Lung (tissue), 12 donors: ENCODE results near the gene NKIRAS1. TPM values are rescaled to one million over a fixed set of nuclear protein-coding genes. Genes with fewer than 3 reads are reported as not detected.

Experiments
- ATAC-seq: fragments of 200-7000 bp; cut with Tn5 transposase; one replicate; pipeline ENCODE4 v1.9.1; 2020; ENCODE audit warnings: moderate number of reproducible peaks; ENCODE audit not compliant: insufficient read depth, low FRiP score
- DNase-seq, 3 donors: peaks; one replicate each; pipeline ENCODE4 v3.0.0-alpha.2; 2013 to 2017
- H3K27ac ChIP-seq, 2 donors: one replicate each; pipeline ENCODE4 v1.5.1; 2013; ENCODE audit warnings: mild to moderate bottlenecking in 2 of 2, moderate library complexity in 2 of 2, control low read depth in 1 of 2, inconsistent platforms in 1 of 2, low read depth in 1 of 2, low read length in 1 of 2
- H3K27me3 ChIP-seq, 3 donors: one replicate each; pipeline ENCODE4 v1.5.1; 2013; ENCODE audit warnings: low read length in 2 of 3; ENCODE audit not compliant: control insufficient read depth in 3 of 3, insufficient read depth in 3 of 3
- H3K36me3 ChIP-seq, 4 donors: one replicate each; pipeline ENCODE4 v1.5.1; 2013; ENCODE audit warnings: low read length in 4 of 4, mild to moderate bottlenecking in 1 of 4, moderate library complexity in 1 of 4; ENCODE audit not compliant: control insufficient read depth in 4 of 4, insufficient read depth in 4 of 4
- H3K4me1 ChIP-seq, 5 donors: one replicate each; pipeline ENCODE4 v1.5.1; 2013; ENCODE audit warnings: low read length in 5 of 5, mild to moderate bottlenecking in 2 of 5, moderate library complexity in 1 of 5; ENCODE audit not compliant: control insufficient read depth in 5 of 5, insufficient read depth in 5 of 5
- H3K4me3 ChIP-seq: one replicate; pipeline ENCODE4 v1.5.1; 2013; ENCODE audit warnings: mild to moderate bottlenecking, control low read depth, moderate library complexity
- H3K9ac ChIP-seq, 2 donors: one replicate each; pipeline ENCODE4 v1.5.1; 2013; ENCODE audit warnings: low read length in 2 of 2, control low read depth in 1 of 2; ENCODE audit not compliant: insufficient read depth in 1 of 2
- H3K9me3 ChIP-seq, 4 donors: one replicate each; pipeline ENCODE4 v1.5.1; 2013; ENCODE audit warnings: low read length in 3 of 4, mild to moderate bottlenecking in 1 of 4, moderate library complexity in 1 of 4; ENCODE audit not compliant: control insufficient read depth in 4 of 4, insufficient read depth in 3 of 4
- WGBS, 2 donors: extraction: QIAGEN DNeasy Blood & Tissue Kit; methylation state at CpG; one replicate each; pipeline ENCODE4 v1.1.7; 2013; 5-methylcytosine and 5-hydroxymethylcytosine counted together
- polyA plus RNA-seq, 2 donors: library from polyadenylated mRNA; stranded (reverse); fragments of 200-250 nt; gene quantifications; one replicate each; pipeline ENCODE4 v1.2.1, GENCODE V29; 2013
- total RNA-seq, 2 donors: library from RNA; depleted of rRNA in 1 of 2; stranded (reverse); fragments of >200 nt in 1 of 2; gene quantifications; one replicate each; pipeline ENCODE4 v1.2.1, GENCODE V29; 2014 to 2021
- TF ChIP-seq, protein P1 (sequence below): IDR thresholded peaks from 2 replicates; pipeline ENCODE4 v1.5.1; 2012; ENCODE audit warnings: mild to moderate bottlenecking; ENCODE audit errors: control extremely low read depth, extremely low read depth
- donor health status: control.
- donor health status: control.
- donor health status: Bipolar disorder and iron deficiency.
- donor health status: healthy.
- donor health status: DM: yes; HTN: yes; CAD: no.

NKIRAS1 gene
- total and polyA plus RNA-seq, 4 donors = 6.7 to 17.1 (median 9.1) TPM

DNA sequence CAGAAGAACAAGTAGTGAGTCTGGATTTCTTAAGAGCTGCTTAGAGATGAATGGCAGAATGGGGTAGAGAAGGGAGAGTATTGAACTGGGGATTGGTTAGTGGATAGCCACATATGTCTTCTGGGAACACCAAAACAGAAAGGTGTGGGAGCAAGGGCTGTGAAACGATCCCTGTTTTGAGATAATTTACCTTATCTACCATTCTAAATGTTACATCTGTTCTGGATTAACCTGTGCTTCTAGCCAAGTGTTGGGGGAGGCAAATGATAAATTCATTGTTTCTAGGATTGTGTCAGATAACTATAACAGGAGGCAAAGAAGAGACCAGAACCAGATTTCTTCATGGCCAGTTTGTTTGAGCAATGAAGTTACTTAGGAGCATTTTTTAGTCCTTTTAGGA is 36.7 kb upstream of the NKIRAS1 start:
- TF ChIP-seq, protein P1, sequence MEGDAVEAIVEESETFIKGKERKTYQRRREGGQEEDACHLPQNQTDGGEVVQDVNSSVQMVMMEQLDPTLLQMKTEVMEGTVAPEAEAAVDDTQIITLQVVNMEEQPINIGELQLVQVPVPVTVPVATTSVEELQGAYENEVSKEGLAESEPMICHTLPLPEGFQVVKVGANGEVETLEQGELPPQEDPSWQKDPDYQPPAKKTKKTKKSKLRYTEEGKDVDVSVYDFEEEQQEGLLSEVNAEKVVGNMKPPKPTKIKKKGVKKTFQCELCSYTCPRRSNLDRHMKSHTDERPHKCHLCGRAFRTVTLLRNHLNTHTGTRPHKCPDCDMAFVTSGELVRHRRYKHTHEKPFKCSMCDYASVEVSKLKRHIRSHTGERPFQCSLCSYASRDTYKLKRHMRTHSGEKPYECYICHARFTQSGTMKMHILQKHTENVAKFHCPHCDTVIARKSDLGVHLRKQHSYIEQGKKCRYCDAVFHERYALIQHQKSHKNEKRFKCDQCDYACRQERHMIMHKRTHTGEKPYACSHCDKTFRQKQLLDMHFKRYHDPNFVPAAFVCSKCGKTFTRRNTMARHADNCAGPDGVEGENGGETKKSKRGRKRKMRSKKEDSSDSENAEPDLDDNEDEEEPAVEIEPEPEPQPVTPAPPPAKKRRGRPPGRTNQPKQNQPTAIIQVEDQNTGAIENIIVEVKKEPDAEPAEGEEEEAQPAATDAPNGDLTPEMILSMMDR = no peak
- no peak for ATAC-seq

DNA sequence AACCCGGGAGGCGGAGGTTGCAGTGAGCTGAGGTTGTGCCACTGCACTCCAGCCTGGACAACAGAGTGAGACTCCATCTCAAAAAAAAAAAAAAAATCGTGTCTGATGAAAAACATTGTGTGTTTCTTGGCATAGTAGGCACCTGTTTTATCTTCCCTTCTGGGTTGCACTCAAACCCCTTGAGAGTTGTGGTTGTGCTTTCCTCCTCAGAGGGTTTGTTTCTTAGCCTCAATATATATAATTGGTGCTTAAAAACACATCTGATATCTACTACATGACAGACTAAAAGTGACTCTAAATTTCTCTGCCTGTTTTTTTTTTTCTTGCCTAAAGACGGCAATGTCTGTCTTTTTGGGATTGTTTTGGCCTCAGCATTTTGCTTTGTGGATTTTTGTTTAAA is 35.9 kb upstream of the NKIRAS1 start:
- H3K4me3 ChIP-seq = no peak overlapping the region
- no peak for ATAC-seq
- 76 to 87% methylated on average over 4 of the region's 4 CpGs for WGBS, 2 donors
- no peaks in the 10 kb centered on the region for H3K27me3 ChIP-seq
- H3K9ac ChIP-seq = no peak overlapping the region
- peaks cover 0 to 9% (median 0%) of the 10 kb centered on the region in 4 donors for H3K36me3 ChIP-seq
- H3K27ac ChIP-seq = no peak overlapping the region
- peaks cover 3 to 57% (median 9%) of the 10 kb centered on the region in 5 donors for H3K4me1 ChIP-seq
- TF ChIP-seq, protein P1 = no peak
- H3K9me3 ChIP-seq = no peaks in the 10 kb centered on the region
- no peak for DNase-seq

More for the DNA sequence above, 36.7 kb upstream of the NKIRAS1 start:
- H3K4me1 ChIP-seq = peaks cover 3 to 48% (median 7%) of the 10 kb centered on the region in 5 donors
- 64 to 84% methylated on average over 1 of the region's 1 CpG for WGBS, 2 donors
- H3K9me3 ChIP-seq = no peaks in the 10 kb centered on the region
- H3K27me3 ChIP-seq = no peaks in the 10 kb centered on the region
- H3K9ac ChIP-seq = no peak overlapping the region
- peak overlapping the region in 1 of 2 donors; percentile 21 for H3K27ac ChIP-seq
- H3K36me3 ChIP-seq = peaks cover 0 to 16% (median under 1%) of the 10 kb centered on the region in 4 donors
- H3K4me3 ChIP-seq = no peak overlapping the region
- DNase-seq = no peak

DNA sequence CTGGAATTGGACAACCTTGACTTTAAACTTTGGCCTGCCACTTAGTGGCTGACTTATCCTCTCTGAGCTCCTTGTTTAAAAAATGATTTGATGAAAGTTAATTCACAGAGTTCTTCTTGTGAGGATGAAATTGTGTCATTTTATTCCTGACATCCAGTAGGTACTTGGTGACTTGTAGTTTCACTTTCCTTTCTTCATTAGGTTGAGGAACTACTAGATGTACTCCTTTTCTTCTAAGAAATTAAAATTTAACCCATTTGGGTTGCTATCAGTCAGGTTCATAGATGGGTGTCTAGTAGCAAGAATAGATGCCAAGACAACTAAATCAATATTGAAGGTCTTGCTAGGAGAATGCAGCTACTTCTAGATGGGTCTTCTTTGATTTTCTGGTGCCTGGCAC is 33.5 kb upstream of the NKIRAS1 start:
- H3K9me3 ChIP-seq = no peaks in the 10 kb centered on the region
- peak overlapping the region in 1 of 2 donors; percentile 61 for H3K27ac ChIP-seq
- H3K27me3 ChIP-seq = no peaks in the 10 kb centered on the region
- H3K4me1 ChIP-seq = peaks cover 0 to 63% (median 18%) of the 10 kb centered on the region in 5 donors
- H3K36me3 ChIP-seq = no peaks in the 10 kb centered on the region
- TF ChIP-seq, protein P1 = no peak
- DNase-seq (no peak), ATAC-seq (no peak)
- peak overlapping the region in 1 of 2 donors; percentile 32 for H3K9ac ChIP-seq
- H3K4me3 ChIP-seq = no peak overlapping the region

DNA sequence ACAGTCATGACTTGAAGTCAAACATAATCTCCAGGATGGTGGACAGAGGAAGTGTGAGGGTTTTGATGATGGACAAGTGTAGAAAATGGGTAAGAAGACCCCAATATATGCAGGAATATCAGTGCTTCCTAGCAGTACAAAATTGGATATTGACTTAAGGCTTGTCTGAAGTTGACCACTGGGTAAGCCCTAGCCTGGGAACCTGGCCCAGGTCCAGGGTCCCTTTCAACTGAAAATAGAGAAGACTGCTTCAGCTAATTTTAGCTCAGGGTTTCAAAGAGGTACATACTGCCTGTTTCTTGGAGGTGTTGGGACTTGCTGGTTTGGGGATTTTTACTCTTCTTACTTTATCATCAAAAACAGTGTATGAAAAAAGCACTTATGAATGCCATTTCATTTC is 33.0 kb upstream of the NKIRAS1 start:
- peak overlapping the region in 1 of 2 donors; percentile 32 for H3K9ac ChIP-seq
- peak overlapping the region in 1 of 2 donors; percentile 61 for H3K27ac ChIP-seq
- no peaks in the 10 kb centered on the region for H3K27me3 ChIP-seq
- peaks cover 0 to 60% (median 18%) of the 10 kb centered on the region in 5 donors for H3K4me1 ChIP-seq
- no peak for ATAC-seq
- no peak overlapping the region for H3K4me3 ChIP-seq
- H3K36me3 ChIP-seq = no peaks in the 10 kb centered on the region
- peak; percentile 41 to 69 (median 55) for DNase-seq
- H3K9me3 ChIP-seq = no peaks in the 10 kb centered on the region
- TF ChIP-seq, protein P1 = no peak
